H1 (cell line): Measurements from ENCODE around the gene DOCK10. TPM values are rescaled to one million over a fixed set of nuclear protein-coding genes. Genes with fewer than 3 reads are reported as not detected.

Source experiments
- CBX8 ChIP-seq: fragments of 300-800, 300-1000 bp; sonication (generic); IDR thresholded peaks from 2 replicates; pipeline ENCODE4 v1.7.1; 2016; ENCODE audit warnings: low read depth, low read length, borderline replicate concordance
- KDM4A ChIP-seq: IDR thresholded peaks from one replicate; pipeline ENCODE4 v1.7.1; 2012; ENCODE audit warnings: low read depth, mild to moderate bottlenecking, moderate library complexity, low read length, inconsistent platforms; ENCODE audit not compliant: severe bottlenecking
- TCF12 ChIP-seq: IDR thresholded peaks from 2 replicates; pipeline ENCODE4 v1.6.1; 2011; ENCODE audit warnings: low read depth, mild to moderate bottlenecking, low read length
- polyA plus RNA-seq, 7 experiments: library from polyadenylated mRNA; depleted of rRNA in 3 of 7; stranded (reverse) in 5 of 7; unstranded in 2 of 7; fragments of >200 nt in 5 of 7; fragments of 200-250 nt in 2 of 7; gene quantifications; 1 replicate in 5 of 7; 2 replicates in 1 of 7; 4 replicates in 1 of 7; pipeline versions ENCODE4 v1.2.1 to v1.2.3, GENCODE V29; 2011 to 2013; ENCODE audit warnings: missing spikeins in 2 of 7, mixed read lengths in 2 of 7
- total RNA-seq: library from RNA; stranded (reverse); fragmentation: NEBNext Ultra II Directional; extraction: Animal tissue kit (Norgen Biotek cat#: 25700); gene quantifications from 2 replicates; pipeline ENCODE4 v1.2.1, GENCODE V29; 2021
- TF ChIP-seq, protein P1 (sequence below): IDR thresholded peaks from 2 replicates; pipeline ENCODE4 v1.6.1; 2011; ENCODE audit warnings: low read depth, mild to moderate bottlenecking, low read length; ENCODE audit not compliant: insufficient read depth
- TF ChIP-seq, protein P2 (sequence below): IDR thresholded peaks from 2 replicates; pipeline ENCODE4 v1.6.1; 2012; ENCODE audit warnings: inconsistent platforms

Gene DOCK10
- total and polyA plus RNA-seq, 2 of the 8 experiments (the other 6 are each of a cell fraction or from before 2014, with no cell fraction given): 0.33 to 1.6 TPM

GRCh38 chr2:224793946-224794345 lies 248.3 kb downstream of the DOCK10 start (continued):
- TF ChIP-seq, protein P1, sequence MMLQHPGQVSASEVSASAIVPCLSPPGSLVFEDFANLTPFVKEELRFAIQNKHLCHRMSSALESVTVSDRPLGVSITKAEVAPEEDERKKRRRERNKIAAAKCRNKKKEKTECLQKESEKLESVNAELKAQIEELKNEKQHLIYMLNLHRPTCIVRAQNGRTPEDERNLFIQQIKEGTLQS: no peak
- TF ChIP-seq CBX8 (no peak), TCF12 (no peak), KDM4A (no peak)
- TF ChIP-seq, protein P2, sequence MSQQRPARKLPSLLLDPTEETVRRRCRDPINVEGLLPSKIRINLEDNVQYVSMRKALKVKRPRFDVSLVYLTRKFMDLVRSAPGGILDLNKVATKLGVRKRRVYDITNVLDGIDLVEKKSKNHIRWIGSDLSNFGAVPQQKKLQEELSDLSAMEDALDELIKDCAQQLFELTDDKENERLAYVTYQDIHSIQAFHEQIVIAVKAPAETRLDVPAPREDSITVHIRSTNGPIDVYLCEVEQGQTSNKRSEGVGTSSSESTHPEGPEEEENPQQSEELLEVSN: no peak
